ENCODE data around the gene NME1.

GRCh38 chr17:51118330-51119195, 34.8 kb upstream of the NME1 start:
- TF ChIP-seq CTCF (IDR thresholded peaks at IDR 0.05) = no peak
- peak in 2 of 4 donors; percentile 8 to 13 for TF ChIP-seq POLR2AphosphoS5 (IDR thresholded peaks at IDR 0.05)
- no peak for TF ChIP-seq POLR2A (IDR thresholded peaks at IDR 0.05)

All from sigmoid colon (tissue), 4 donors.